Neuronal stem cell (in vitro differentiated cells): Measurements from ENCODE around the gene OR2AT4.
"Not testable (repeated sequence)": the region's sequence is repeated elsewhere in the genome, so short reads cannot be mapped to it uniquely, and the experiment has no call there.

ENCODE experiments used
- DNase-seq: peaks from one replicate; pipeline ENCODE4 v3.0.0-alpha.2; 2013; ENCODE audit warnings: low spot score
- H2AFZ ChIP-seq: one replicate; pipeline ENCODE4 v1.6.1; 2013; ENCODE audit warnings: mild to moderate bottlenecking, low read length, inconsistent platforms
- H2AK5ac ChIP-seq: 2 replicates; pipeline ENCODE4 v1.6.1; 2013; ENCODE audit warnings: low read depth, mild to moderate bottlenecking, inconsistent platforms, low read length, moderate library complexity, mixed read lengths
- H2BK120ac ChIP-seq: 2 replicates; pipeline ENCODE4 v1.6.1; 2013; ENCODE audit warnings: low read depth, mild to moderate bottlenecking, inconsistent platforms, low read length, moderate library complexity, mixed read lengths
- H2BK12ac ChIP-seq: one replicate; pipeline ENCODE4 v1.6.1; 2013; ENCODE audit warnings: low read length, inconsistent platforms
- H2BK15ac ChIP-seq: 2 replicates; pipeline ENCODE4 v1.6.1; 2013; ENCODE audit warnings: mild to moderate bottlenecking, low read length, inconsistent platforms, mixed read lengths
- H2BK5ac ChIP-seq: one replicate; pipeline ENCODE4 v1.6.1; 2013; ENCODE audit warnings: inconsistent platforms, mild to moderate bottlenecking, low read length, moderate library complexity
- H3K14ac ChIP-seq: one replicate; pipeline ENCODE4 v1.6.1; 2013; ENCODE audit warnings: low read length, inconsistent platforms
- H3K18ac ChIP-seq: 2 replicates; pipeline ENCODE4 v1.6.1; 2013; ENCODE audit warnings: low read length, inconsistent platforms
- H3K23ac ChIP-seq: 2 replicates; pipeline ENCODE4 v1.6.1; 2013; ENCODE audit warnings: low read depth, mild to moderate bottlenecking, mixed read lengths, low read length, inconsistent platforms; ENCODE audit not compliant: poor library complexity
- H3K27ac ChIP-seq: replicated peaks from 3 replicates; pipeline ENCODE4 v1.5.1; 2013; ENCODE audit warnings: low read length, inconsistent platforms
- H3K27me3 ChIP-seq, 3 experiments: 2 replicates each; pipeline ENCODE4 v1.6.1; 2013; ENCODE audit warnings: low read length in 3 of 3, mild to moderate bottlenecking in 2 of 3, inconsistent platforms in 1 of 3, low read depth in 1 of 3, mixed read lengths in 1 of 3, moderate library complexity in 1 of 3; ENCODE audit not compliant: control insufficient read depth in 3 of 3, insufficient read depth in 3 of 3
- H3K36me3 ChIP-seq, 2 donors: replicated peaks in 1 of 2; 2 replicates each; pipeline ENCODE4 v1.6.1; 2013; ENCODE audit warnings: low read length in 2 of 2; ENCODE audit not compliant: control insufficient read depth in 2 of 2, insufficient read depth in 2 of 2
- H3K4ac ChIP-seq: 2 replicates; pipeline ENCODE4 v1.6.1; 2013; ENCODE audit warnings: inconsistent platforms, mild to moderate bottlenecking, low read length, moderate library complexity
- H3K4me1 ChIP-seq, 2 donors: 1 replicate in 1 of 2; 2 replicates in 1 of 2; pipeline ENCODE4 v1.6.1; 2013; ENCODE audit warnings: low read length in 2 of 2, low read depth in 1 of 2; ENCODE audit not compliant: control insufficient read depth in 2 of 2, insufficient read depth in 1 of 2
- H3K4me2 ChIP-seq: one replicate; pipeline ENCODE4 v1.6.1; 2013; ENCODE audit warnings: mild to moderate bottlenecking, low read length, inconsistent platforms; ENCODE audit not compliant: insufficient read depth, poor library complexity, severe bottlenecking
- H3K4me3 ChIP-seq, 2 donors: 2 replicates each; pipeline ENCODE4 v1.5.1; 2013; ENCODE audit warnings: low read length in 2 of 2, mild to moderate bottlenecking in 2 of 2, inconsistent platforms in 1 of 2, moderate library complexity in 1 of 2
- H3K79me1 ChIP-seq: one replicate; pipeline ENCODE4 v1.6.1; 2013; ENCODE audit warnings: low read depth, mild to moderate bottlenecking, inconsistent platforms, low read length, moderate library complexity
- H3K9ac ChIP-seq: one replicate; pipeline ENCODE4 v1.6.1; 2013; ENCODE audit warnings: mild to moderate bottlenecking, low read depth, low read length, inconsistent platforms; ENCODE audit not compliant: poor library complexity
- H3K9me3 ChIP-seq, 2 donors: replicated peaks in 1 of 2; 2 replicates each; pipeline versions ENCODE3 to v1.6.1; 2013; ENCODE audit warnings: low read length in 2 of 2, mild to moderate bottlenecking in 2 of 2, inconsistent platforms in 1 of 2, low read depth in 1 of 2, mixed read lengths in 1 of 2, moderate library complexity in 1 of 2; ENCODE audit not compliant: control insufficient read depth in 2 of 2, insufficient read depth in 1 of 2
- H4K8ac ChIP-seq: one replicate; pipeline ENCODE4 v1.6.1; 2013; ENCODE audit warnings: low read depth, mild to moderate bottlenecking, inconsistent platforms, low read length, moderate library complexity
- H4K91ac ChIP-seq: one replicate; pipeline ENCODE4 v1.6.1; 2013; ENCODE audit warnings: low read length, low read depth, mild to moderate bottlenecking, inconsistent platforms; ENCODE audit not compliant: poor library complexity
- WGBS, 2 donors: extraction: QIAGEN DNeasy Blood & Tissue Kit; methylation state at CpG; one replicate each; pipeline ENCODE4 v1.1.7; 2013; ENCODE audit warnings: missing lambda C conversion rate in 2 of 2, mixed read lengths in 1 of 2; ENCODE audit not compliant: insufficient read length in 2 of 2, insufficient replicate concordance in 1 of 2; ENCODE audit errors: extremely low coverage in 2 of 2; 5-methylcytosine and 5-hydroxymethylcytosine counted together

Gene OR2AT4

DNA sequence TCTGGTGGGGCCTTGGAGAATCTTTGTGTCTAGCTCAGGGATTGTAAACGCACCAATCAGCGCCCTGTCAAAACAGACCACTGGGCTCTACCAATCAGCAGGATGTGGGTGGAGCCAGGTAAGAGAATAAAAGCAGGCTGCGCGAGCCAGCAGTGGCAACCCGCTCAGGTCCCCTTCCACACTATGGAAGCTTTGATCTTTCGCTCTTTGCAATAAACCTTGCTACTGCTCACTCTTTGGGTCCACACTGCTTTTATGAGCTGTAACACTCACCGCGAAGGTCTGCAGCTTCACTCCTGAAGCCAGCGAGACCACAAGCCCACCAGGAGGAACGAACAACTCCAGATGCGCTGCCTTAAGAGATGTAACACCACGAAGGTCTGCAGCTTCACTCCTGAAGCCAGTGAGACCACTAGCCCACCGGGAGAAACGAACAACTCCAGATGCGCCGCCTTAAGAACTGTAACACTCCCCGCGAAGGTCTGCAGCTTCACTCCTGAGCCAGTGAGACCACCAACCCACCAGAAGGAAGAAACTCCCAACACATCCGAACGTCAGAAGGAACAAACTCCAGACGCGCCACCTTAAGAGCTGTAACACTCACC lies 2.3 kb upstream of the OR2AT4 start:
- H2BK5ac ChIP-seq, H4K8ac ChIP-seq, H2BK120ac ChIP-seq, H3K14ac ChIP-seq, H3K4me1 ChIP-seq, H3K23ac ChIP-seq, H3K27me3 ChIP-seq, H2BK15ac ChIP-seq, DNase-seq, H3K18ac ChIP-seq, H2BK12ac ChIP-seq, H3K4ac ChIP-seq, H3K4me2 ChIP-seq, H3K79me1 ChIP-seq, H2AFZ ChIP-seq, H4K91ac ChIP-seq, H3K9me3 ChIP-seq, H2AK5ac ChIP-seq, H3K4me3 ChIP-seq, H3K9ac ChIP-seq, H3K36me3 ChIP-seq, H3K27ac ChIP-seq: not testable (repeated sequence)
- WGBS, 2 donors = no CpG with 5 or more reads among the region's 22 CpGs

GRCh38 chr11:75098181-75098580 lies 1.5 kb upstream of the OR2AT4 start:
- not testable (repeated sequence) for H3K27ac ChIP-seq, H3K4me1 ChIP-seq, H3K36me3 ChIP-seq, H3K27me3 ChIP-seq, H3K4ac ChIP-seq, H2BK120ac ChIP-seq, H2BK12ac ChIP-seq, H3K79me1 ChIP-seq, H4K91ac ChIP-seq, H3K14ac ChIP-seq, H4K8ac ChIP-seq, H2BK5ac ChIP-seq, H3K4me3 ChIP-seq, H3K4me2 ChIP-seq, H3K23ac ChIP-seq, H3K9me3 ChIP-seq, H2AFZ ChIP-seq, H2BK15ac ChIP-seq, H3K9ac ChIP-seq, H2AK5ac ChIP-seq, DNase-seq
- no CpG with 5 or more reads among the region's 21 CpGs for WGBS, 2 donors
- H3K18ac ChIP-seq = peak overlapping the region; percentile 48

DNA sequence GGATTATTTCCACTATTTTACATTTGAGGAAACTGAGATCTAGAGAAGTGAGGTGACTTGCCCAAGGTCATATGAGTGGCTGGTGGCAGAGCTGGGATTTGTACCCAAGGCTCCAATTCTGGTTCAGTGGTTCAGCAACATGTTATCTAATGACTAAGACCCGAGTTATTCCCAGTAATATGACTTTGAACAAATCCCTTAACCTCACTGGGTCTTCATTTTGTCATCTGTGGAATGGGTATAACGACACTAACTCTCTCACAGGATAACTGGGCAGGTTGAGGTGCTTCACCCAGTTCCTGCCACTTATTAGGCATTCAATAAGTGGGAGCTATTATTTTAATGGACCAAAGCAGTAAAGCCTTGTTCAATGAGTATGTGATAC lies 489 bp upstream of the OR2AT4 start:
- no peak overlapping the region for H2BK12ac ChIP-seq
- H3K4me1 ChIP-seq = no peaks in the 10 kb centered on the region
- H2AK5ac ChIP-seq = no peak overlapping the region
- no peaks in the 10 kb centered on the region for H3K9me3 ChIP-seq
- no peak overlapping the region for H4K8ac ChIP-seq
- no peak overlapping the region for H4K91ac ChIP-seq
- no peak for DNase-seq
- no peak overlapping the region for H3K4me2 ChIP-seq
- H3K27ac ChIP-seq = no peak overlapping the region
- no peaks in the 10 kb centered on the region for H3K79me1 ChIP-seq
- H2AFZ ChIP-seq = no peak overlapping the region
- peaks cover 0 to 3% (median 0%) of the 10 kb centered on the region in 3 experiments for H3K27me3 ChIP-seq
- no peak overlapping the region for H3K23ac ChIP-seq
- H3K36me3 ChIP-seq = no peaks in the 10 kb centered on the region
- no peak overlapping the region for H2BK120ac ChIP-seq
- H3K4me3 ChIP-seq = no peak overlapping the region
- H3K14ac ChIP-seq = no peak overlapping the region
- H2BK15ac ChIP-seq = no peak overlapping the region
- no peak overlapping the region for H3K4ac ChIP-seq
- H3K18ac ChIP-seq = no peak overlapping the region
- WGBS, 2 donors = no CpG with 5 or more reads among the region's 2 CpGs
- no peak overlapping the region for H3K9ac ChIP-seq
- no peak overlapping the region for H2BK5ac ChIP-seq

- not testable (repeated sequence) for H3K4me1 ChIP-seq, H3K14ac ChIP-seq, H4K91ac ChIP-seq, H3K36me3 ChIP-seq, H4K8ac ChIP-seq, H3K9me3 ChIP-seq, H2BK15ac ChIP-seq, H3K27ac ChIP-seq, H3K4me3 ChIP-seq, H3K4ac ChIP-seq, H3K79me1 ChIP-seq, H2BK5ac ChIP-seq, H3K27me3 ChIP-seq, DNase-seq, H2BK120ac ChIP-seq, H2AFZ ChIP-seq, H2AK5ac ChIP-seq, H2BK12ac ChIP-seq, H3K18ac ChIP-seq, H3K4me2 ChIP-seq, H3K23ac ChIP-seq, H3K9ac ChIP-seq
Measured at GRCh38 chr11:75094382-75094781, 2.3 kb downstream of the OR2AT4 start.
